ENCODE results near the gene PDE7B. TPM values are rescaled to one million over a fixed set of nuclear protein-coding genes. Genes with fewer than 3 reads are reported as not detected.

Gene PDE7B
- total and polyA plus RNA-seq, 2 of the 4 experiments (the other 2 are of a cell fraction): 7.8 to 12.4 TPM

GRCh38 chr6:135951169-135951568 lies 99.7 kb downstream of the PDE7B start:
- H3K14ac ChIP-seq (replicated peaks; ENCODE audit: low read depth, low read length): no peak overlapping the region
- dilution Hi-C loops (cut with HindIII; ENCODE audit: low sequenced_read_pairs, unreplicated experiment) (no loop called here), intact Hi-C loops (cut with micrococcal nuclease) (no loop called here), in situ Hi-C loops (cut with MboI; ENCODE audit: low sequenced_read_pairs) (no loop called here)
- ChIA-PET POLR2A (ENCODE audit: unreplicated experiment) (no interaction called here), CTCF (no interaction called here)
- WGBS, 2 experiments (ENCODE audit: extremely low coverage in 2 of 2, insufficient read length in 1 of 2): no CpG with 5 or more reads among the region's 1 CpG
- H2BK120ac ChIP-seq (ENCODE audit: low read depth, low read length): no peak overlapping the region
- H4K20me1 ChIP-seq (ENCODE audit: insufficient read depth, low read length): no peaks in the 10 kb centered on the region
- no peak for ATAC-seq (ENCODE audit: low read depth)
- no TSS peak for BruUV-seq (replicated peaks)
- H2AK5ac ChIP-seq (ENCODE audit: low read depth, low read length): no peak overlapping the region
- no peak for DNase-seq
- TF ChIP-seq CTCF (conservative IDR thresholded peaks at IDR 0.05; ENCODE audit: low read depth, low read length) (no peak), MAFK (IDR thresholded peaks at IDR 0.05; ENCODE audit: low read depth, low read length) (no peak), NFE2L2 (IDR thresholded peaks at IDR 0.05; ENCODE audit: low read depth, low read length) (no peak), USF2 (IDR thresholded peaks at IDR 0.05; ENCODE audit: low read depth, low read length) (no peak), POLR2A (IDR thresholded peaks at IDR 0.05; ENCODE audit: low read depth, low read length) (no peak), FOS (IDR thresholded peaks at IDR 0.05; ENCODE audit: low read depth, low read length) (no peak), SMC3 (IDR thresholded peaks at IDR 0.05; ENCODE audit: low read depth, low read length) (no peak), RCOR1 (IDR thresholded peaks at IDR 0.05; ENCODE audit: insufficient replicate concordance, low read length) (no peak), MXI1 (IDR thresholded peaks at IDR 0.05; ENCODE audit: borderline replicate concordance, low read depth, low read length) (no peak), CHD1 (IDR thresholded peaks at IDR 0.05; ENCODE audit: low read depth, low read length) (no peak)
- no peak overlapping the region for H2AK9ac ChIP-seq (replicated peaks; ENCODE audit: low read depth, low read length, poor library complexity)
- no peaks in the 10 kb centered on the region; a peak in 1 of 4 replicates for H3K79me1 ChIP-seq (ENCODE audit: low read depth in 1 of 2, low read length in 2 of 2)
- H2BK15ac ChIP-seq (ENCODE audit: low read depth, low read length): no peak overlapping the region
- no peak overlapping the region for H2BK5ac ChIP-seq (ENCODE audit: low read depth, low read length, poor library complexity, severe bottlenecking)
- no peak overlapping the region for H3K23ac ChIP-seq (ENCODE audit: low read depth, low read length)
- no peaks in the 10 kb centered on the region for H3K27me3 ChIP-seq (ENCODE audit: control insufficient read depth, insufficient read depth, low read length)
- H4K5ac ChIP-seq (ENCODE audit: low read depth, low read length): no peak overlapping the region
- H2AFZ ChIP-seq (replicated peaks; ENCODE audit: low read length, poor library complexity): no peak overlapping the region
- H3K4ac ChIP-seq (ENCODE audit: low read depth, low read length): no peak overlapping the region
- H3K9me3 ChIP-seq (ENCODE audit: control insufficient read depth, insufficient read depth, low read length): no peaks in the 10 kb centered on the region
- no peak overlapping the region for H3K27ac ChIP-seq (ENCODE audit: insufficient read depth, low read length)
- H3K36me3 ChIP-seq (ENCODE audit: control insufficient read depth, insufficient read depth, low read length): peaks cover 12% of the 10 kb centered on the region
- no peaks in the 10 kb centered on the region for H3K4me1 ChIP-seq (ENCODE audit: control insufficient read depth, insufficient read depth, low read length)
- H4K8ac ChIP-seq (ENCODE audit: low read depth in 2 of 2, low read length in 2 of 2): no peak overlapping the region
- H3K18ac ChIP-seq (ENCODE audit: low read depth, low read length): no peak overlapping the region
- H4K91ac ChIP-seq (ENCODE audit: insufficient read depth, low read depth, low read length): no peak overlapping the region
- H3K56ac ChIP-seq (ENCODE audit: extremely low read depth, insufficient read depth, low read length): no peak overlapping the region
- H2BK20ac ChIP-seq (ENCODE audit: low read depth, low read length): no peak overlapping the region
- H3K9me1 ChIP-seq (ENCODE audit: insufficient read depth, low read length): no peaks in the 10 kb centered on the region
- H3K4me2 ChIP-seq (ENCODE audit: low read depth, low read length): no peak overlapping the region
- H3K4me3 ChIP-seq (ENCODE audit: insufficient read depth, low read depth, low read length): no peak overlapping the region
- H3K9ac ChIP-seq (ENCODE audit: low read depth, low read length): no peak overlapping the region
